ENCODE data around the gene MMP10. TPM values are rescaled to one million over a fixed set of nuclear protein-coding genes. Genes with fewer than 3 reads are reported as not detected.

MMP10 gene
- total and polyA plus RNA-seq, 2 of the 8 experiments (the other 6 are each of a cell fraction or from before 2014, with no cell fraction given) = 0.03 to 0.17 TPM

DNA sequence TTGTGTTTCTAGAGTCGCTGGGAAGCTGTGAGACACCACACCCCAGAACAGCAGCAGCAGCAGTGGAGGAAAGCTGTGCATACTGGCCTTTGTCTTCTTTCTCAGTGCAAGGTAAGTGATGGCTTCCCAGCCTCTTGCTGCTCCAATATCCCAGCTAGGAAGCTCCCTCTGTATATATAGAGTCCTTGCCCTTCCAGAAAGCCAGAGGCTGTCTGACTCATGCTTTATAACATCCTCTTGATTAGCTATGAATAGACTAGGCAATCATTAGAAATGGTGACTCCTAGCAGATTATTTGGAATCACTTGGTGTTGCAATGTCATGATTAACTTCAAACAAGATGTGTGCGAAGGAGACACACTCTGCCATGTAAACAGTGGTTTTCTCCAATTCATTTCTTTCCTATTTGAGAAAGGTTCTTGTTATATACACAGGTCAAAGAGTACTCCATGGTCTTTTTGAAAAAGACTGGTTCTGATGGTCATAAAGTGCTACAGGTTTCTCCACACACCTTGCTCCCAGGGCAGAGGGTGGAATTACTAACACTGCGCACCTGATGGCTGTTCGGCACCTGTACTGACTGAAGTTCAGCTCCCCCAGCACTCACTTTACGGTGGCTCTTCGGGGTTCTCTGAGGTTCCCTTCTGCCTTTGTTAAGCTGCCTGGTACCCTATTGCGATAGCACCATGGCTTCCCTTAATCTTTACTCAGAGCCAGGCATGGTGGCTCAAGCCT lies 17.8 kb upstream of the MMP10 start, which contains the start of gene MMP1:
TSS of gene MMP1 (minus strand) at position 149 of the 735 bp plus-strand sequence. CDS start at position 81, 68 bp downstream.
- ChIA-PET CTCF (ENCODE audit: partially characterized antibody) (interaction anchor here (0.5 to 2.0 kb wide), 9 partner anchors 10 to 864 kb away, joined by 3 to 12 read pairs (median 4); no protein-coding TSS in a partner anchor), POLR2A (ENCODE audit: partially characterized antibody) (no interaction called here)
- no peaks in the 10 kb centered on the region for H3K36me3 ChIP-seq (ENCODE audit: control insufficient read depth in 2 of 4, insufficient read depth in 4 of 4, low read length in 3 of 4)
- no peak within 1 kb of the TSS for H3K14ac ChIP-seq (ENCODE audit: insufficient read length)
- H3K23me2 ChIP-seq (ENCODE audit: low read depth, low read length) = no peaks in the 10 kb centered on the region
- H4K20me1 ChIP-seq (replicated peaks in 1 of 2; ENCODE audit: control insufficient read depth in 1 of 2, insufficient read depth in 2 of 2, low read length in 2 of 2) = no peaks in the 10 kb centered on the region
- no peak within 1 kb of the TSS for H2AFZ ChIP-seq (ENCODE audit: low read length)
- H4K91ac ChIP-seq (replicated peaks; ENCODE audit: insufficient read length, low read length) = no peak within 1 kb of the TSS
- H4K8ac ChIP-seq (ENCODE audit: extremely low read depth, insufficient read depth, low read length) = no peak within 1 kb of the TSS
- 92% methylated on average over 7 of the region's 7 CpGs; no CpG with 5 or more reads in 1 of the 2 experiments for WGBS, 2 experiments (ENCODE audit: extremely low coverage in 1 of 2, insufficient coverage in 1 of 2, insufficient read length in 1 of 2, insufficient replicate concordance in 2 of 2, low coverage in 1 of 2, low lambda C conversion rate in 2 of 2, missing lambda C conversion rate in 1 of 2)
- no peak within 1 kb of the TSS for H3K4ac ChIP-seq (replicated peaks; ENCODE audit: insufficient read length, low read depth, low read length)
- DNase-seq (ENCODE audit: low read depth in 1 of 2, low spot score in 2 of 2) = no peak
- no peak within 1 kb of the TSS for H3K4me2 ChIP-seq (ENCODE audit: insufficient read depth in 1 of 2, low read depth in 2 of 2, low read length in 2 of 2)
- H2BK15ac ChIP-seq (ENCODE audit: low read length) = no peak within 1 kb of the TSS
- no peak within 1 kb of the TSS for H3K23ac ChIP-seq (ENCODE audit: insufficient read length)
- no peak within 1 kb of the TSS for H3K27ac ChIP-seq (ENCODE audit: low read depth, low read length)
- H3K79me2 ChIP-seq (ENCODE audit: control insufficient read depth in 1 of 2, insufficient read depth in 2 of 2, low read length in 2 of 2) = no peaks in the 10 kb centered on the region
- no peak within 1 kb of the TSS for H2BK12ac ChIP-seq (ENCODE audit: low read depth, low read length)
- H3K56ac ChIP-seq (replicated peaks; ENCODE audit: insufficient read length, low read depth, low read length) = no peak within 1 kb of the TSS
- no peaks in the 10 kb centered on the region for H3K9me3 ChIP-seq (ENCODE audit: insufficient read depth in 2 of 2, low read depth in 1 of 2, low read length in 1 of 2)
- H4K5ac ChIP-seq (ENCODE audit: insufficient read length, low read depth, low read length) = no peak within 1 kb of the TSS
- H3K9ac ChIP-seq (replicated peaks in 1 of 4; ENCODE audit: extremely low read depth in 1 of 4, low read depth in 3 of 4, low read length in 3 of 4) = no peak within 1 kb of the TSS
- no peak within 1 kb of the TSS for H3K4me3 ChIP-seq (ENCODE audit: extremely low read depth in 1 of 4, insufficient read depth in 2 of 4, low read depth in 3 of 4, low read length in 4 of 4)
- no peaks in the 10 kb centered on the region for H3K4me1 ChIP-seq (replicated peaks in 1 of 4; ENCODE audit: control insufficient read depth in 3 of 4, insufficient read depth in 4 of 4, low read length in 3 of 4)
- FAIRE-seq = no peak
- H3K18ac ChIP-seq (ENCODE audit: extremely low read depth, low read length) = no peak within 1 kb of the TSS
- no peak for TF ChIP-seq SUZ12 (IDR thresholded peaks at IDR 0.05; ENCODE audit: low read length)
- TF ChIP-seq EP300 (IDR thresholded peaks at IDR 0.05; ENCODE audit: borderline replicate concordance in 1 of 2, low read depth in 2 of 2, low read length in 2 of 2) = no peak
- TF ChIP-seq BACH1 (IDR thresholded peaks at IDR 0.05; ENCODE audit: low read length) = no peak
- TF ChIP-seq SRF (IDR thresholded peaks at IDR 0.05; ENCODE audit: low read depth, low read length) = no peak
- no peak for TF ChIP-seq CHD1 (IDR thresholded peaks at IDR 0.05; ENCODE audit: low read depth, low read length)
- H3K79me1 ChIP-seq (ENCODE audit: low read depth, low read length) = no peaks in the 10 kb centered on the region
- no peak within 1 kb of the TSS for H2BK120ac ChIP-seq (replicated peaks; ENCODE audit: low read depth, low read length)
- H2AK5ac ChIP-seq (ENCODE audit: low read depth, low read length) = no peak within 1 kb of the TSS
- H3K27me3 ChIP-seq (replicated peaks in 1 of 4; ENCODE audit: control insufficient read depth in 3 of 4, extremely low read depth in 1 of 4, insufficient read depth in 3 of 4, low read length in 3 of 4) = peaks cover 0 to 1% (median 0%) of the 10 kb centered on the region in 4 experiments; a peak in 1 of 7 replicates
- H2BK5ac ChIP-seq (ENCODE audit: low read depth, low read length) = no peak within 1 kb of the TSS
- H2BK20ac ChIP-seq (ENCODE audit: low read length) = no peak within 1 kb of the TSS
